ENCODE data around the gene PIK3C2G. TPM values are rescaled to one million over a fixed set of nuclear protein-coding genes. Genes with fewer than 3 reads are reported as not detected.

The PIK3C2G gene
- total RNA-seq, 1 experiment from 2014 or later, result not detected

DNA sequence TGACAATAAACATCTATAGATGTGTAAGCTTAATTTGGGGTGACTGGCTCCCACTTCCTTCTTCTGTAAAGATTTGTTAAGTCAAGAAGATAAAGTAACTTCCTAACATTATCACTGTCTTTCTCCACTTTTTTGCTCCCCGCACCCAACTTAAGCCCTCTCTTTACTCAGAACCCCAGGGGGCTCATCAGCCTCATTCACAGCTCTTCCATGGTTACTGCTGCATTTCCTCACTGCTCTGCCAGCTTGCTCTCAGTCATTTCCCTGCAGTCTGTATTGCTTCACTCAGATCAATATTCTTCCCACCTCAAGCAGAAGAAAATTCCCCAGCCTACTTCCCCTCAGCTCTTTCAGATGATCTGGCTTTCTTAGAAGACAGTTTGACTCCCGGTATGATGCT is 102.0 kb downstream of the PIK3C2G start:
- Histone ChIP-seq H2BK15ac (ENCODE audit: low read depth, low read length) (no peak overlapping the region), H2BK5ac (ENCODE audit: insufficient read length, low read length) (no peak overlapping the region), H4K20me1 (ENCODE audit: control insufficient read depth, insufficient read depth, insufficient read length) (no peaks in the 10 kb centered on the region), H2BK120ac (ENCODE audit: low read depth, low read length, poor library complexity, severe bottlenecking) (no peak overlapping the region), H2BK20ac (ENCODE audit: low read depth, low read length, poor library complexity, severe bottlenecking) (no peak overlapping the region), H3K27ac (ENCODE audit: insufficient read length, low read depth, low read length) (no peak overlapping the region), H3K9ac (ENCODE audit: extremely low read depth, insufficient read length, low read length) (no peak overlapping the region), H3K79me2 (ENCODE audit: insufficient read depth, low read length) (no peaks in the 10 kb centered on the region), H3K14ac (ENCODE audit: insufficient read depth, low read length) (no peak overlapping the region), H4K5ac (ENCODE audit: insufficient read length, low read depth, low read length) (no peak overlapping the region), H4K8ac (replicated peaks; ENCODE audit: insufficient read length, low read depth, low read length) (no peak overlapping the region), H3K9me3 (ENCODE audit: control insufficient read depth, low read depth, low read length) (peaks cover 14% of the 10 kb centered on the region), H4K91ac (ENCODE audit: insufficient read length, low read depth, low read length) (no peak overlapping the region), H3K23me2 (ENCODE audit: insufficient read length, low read depth, low read length, poor library complexity, severe bottlenecking) (no peaks in the 10 kb centered on the region), H3K18ac (ENCODE audit: insufficient read length, low read depth, low read length) (no peak overlapping the region), H3K4me1 (ENCODE audit: insufficient read depth, low read length) (no peaks in the 10 kb centered on the region), H2BK12ac (ENCODE audit: insufficient read length, low read depth, low read length) (no peak overlapping the region), H3K23ac (ENCODE audit: insufficient read length, low read depth, low read length) (no peak overlapping the region), H3K4me2 (ENCODE audit: insufficient read depth, insufficient read length, low read length) (no peak overlapping the region), H3K4ac (ENCODE audit: low read depth, low read length) (no peak overlapping the region), H3K56ac (ENCODE audit: insufficient read length, low read depth, low read length) (no peak overlapping the region), H3K27me3 (ENCODE audit: insufficient read depth, low read length) (no peaks in the 10 kb centered on the region), H2AFZ (ENCODE audit: low read length) (no peak overlapping the region), H3K79me1 (ENCODE audit: insufficient read depth, low read depth, low read length, poor library complexity, severe bottlenecking) (no peaks in the 10 kb centered on the region), H3T11ph (ENCODE audit: low read length) (no peak overlapping the region), H2AK5ac (ENCODE audit: insufficient read length, low read length) (no peak overlapping the region)
- TF ChIP-seq, protein P1, sequence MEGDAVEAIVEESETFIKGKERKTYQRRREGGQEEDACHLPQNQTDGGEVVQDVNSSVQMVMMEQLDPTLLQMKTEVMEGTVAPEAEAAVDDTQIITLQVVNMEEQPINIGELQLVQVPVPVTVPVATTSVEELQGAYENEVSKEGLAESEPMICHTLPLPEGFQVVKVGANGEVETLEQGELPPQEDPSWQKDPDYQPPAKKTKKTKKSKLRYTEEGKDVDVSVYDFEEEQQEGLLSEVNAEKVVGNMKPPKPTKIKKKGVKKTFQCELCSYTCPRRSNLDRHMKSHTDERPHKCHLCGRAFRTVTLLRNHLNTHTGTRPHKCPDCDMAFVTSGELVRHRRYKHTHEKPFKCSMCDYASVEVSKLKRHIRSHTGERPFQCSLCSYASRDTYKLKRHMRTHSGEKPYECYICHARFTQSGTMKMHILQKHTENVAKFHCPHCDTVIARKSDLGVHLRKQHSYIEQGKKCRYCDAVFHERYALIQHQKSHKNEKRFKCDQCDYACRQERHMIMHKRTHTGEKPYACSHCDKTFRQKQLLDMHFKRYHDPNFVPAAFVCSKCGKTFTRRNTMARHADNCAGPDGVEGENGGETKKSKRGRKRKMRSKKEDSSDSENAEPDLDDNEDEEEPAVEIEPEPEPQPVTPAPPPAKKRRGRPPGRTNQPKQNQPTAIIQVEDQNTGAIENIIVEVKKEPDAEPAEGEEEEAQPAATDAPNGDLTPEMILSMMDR (conservative IDR thresholded peaks at IDR 0.05), result no peak
- WGBS (ENCODE audit: extremely low coverage, insufficient read length, low lambda C conversion rate), result no CpG with 5 or more reads among the region's 2 CpGs
- peaks cover 25 to 26% of the 10 kb centered on the region in 2 experiments for H3K9me3 Mint-ChIP-seq
- peaks cover 10 to 26% (median 16%) of the 10 kb centered on the region in 3 experiments for H3K36me3 Mint-ChIP-seq (ENCODE audit: insufficient read depth in 1 of 3, low read depth in 3 of 3)
- no peaks in the 10 kb centered on the region; the same call in 1 of the 2 replicates for H3K27me3 Mint-ChIP-seq (ENCODE audit: low read depth)
- H3K4me3 Mint-ChIP-seq, result no peak overlapping the region
- peak overlapping the region; percentile 1 to 21 (median 9); a peak in 4 of 7 replicates for H3K27ac Mint-ChIP-seq
- DNase-seq, result no peak
- H3K4me1 Mint-ChIP-seq, result peaks cover 10% of the 10 kb centered on the region in 2 experiments
